GM12878 (cell line): ENCODE measurements around the gene NASP. TPM values are rescaled to one million over a fixed set of nuclear protein-coding genes. Genes with fewer than 3 reads are reported as not detected.

ENCODE experiments used
- ATAC-seq: fragments of 200-7000 bp; cut with Tn5 transposase; 3 replicates; pipeline ENCODE4 v1.9.1; 2020; ENCODE audit warnings: mild to moderate bottlenecking, moderate library complexity
- BruUV-seq: library from RNA; stranded (reverse); fragments of 400-500 nt; replicated peaks from 2 replicates; lab custom pipeline; 2021; lab: Mats Ljungman, UMichigan
- CTCF ChIA-PET: fragments of 300-600 bp; sonication (Branson Sonifier 250); formaldehyde crosslinking; extraction: SDS; loops from one replicate; lab custom pipeline; 2021; ENCODE audit warnings: inconsistent platforms; lab: Yijun Ruan, JAX
- POLR2A ChIA-PET: fragments of 350-600 bp; formaldehyde crosslinking; extraction: SDS; loops from one replicate; lab custom pipeline; 2021; ENCODE audit warnings: inconsistent platforms; lab: Charles Lee
- RAD21 ChIA-PET: fragments of 300-600 bp; sonication (Branson Sonifier 250); formaldehyde crosslinking; loops from one replicate; lab custom pipeline; 2023; ENCODE audit warnings: antibody characterized with exemption; ENCODE audit not compliant: unreplicated experiment; lab: Charles Lee
- SMC1A ChIA-PET: fragments of 300-600 bp; sonication (Branson Sonifier 250); formaldehyde crosslinking; loops from one replicate; lab custom pipeline; 2023; ENCODE audit not compliant: unreplicated experiment, uncharacterized antibody; lab: Charles Lee
- DNase-seq: peaks from one replicate; pipeline ENCODE4 v3.0.0-alpha.2; 2011; ENCODE audit warnings: low read depth, low spot score
- FAIRE-seq: peaks from 3 replicates; lab custom pipeline; 2011; peaks lifted over from hg19 to GRCh38; lab: Jason Lieb, UNC
- H2AFZ ChIP-seq: 2 replicates; pipeline ENCODE4 v1.6.0; 2011; ENCODE audit warnings: low read depth, low read length, control low read depth; ENCODE audit not compliant: control insufficient read depth
- H3K27ac ChIP-seq: 2 replicates; pipeline ENCODE4 v1.5.1; 2011; ENCODE audit warnings: control low read depth; ENCODE audit not compliant: control insufficient read depth, insufficient read depth
- H3K27me3 ChIP-seq, 2 experiments: replicated peaks in 1 of 2; 2 replicates each; pipeline versions ENCODE4 v1.6.0 to v1.6.1; 2011; ENCODE audit warnings: low read length in 1 of 2; ENCODE audit not compliant: control insufficient read depth in 2 of 2, insufficient read depth in 2 of 2
- H3K36me3 ChIP-seq, 2 experiments: 2 replicates each; pipeline ENCODE4 v1.5.1; 2011; ENCODE audit warnings: low read length in 1 of 2; ENCODE audit not compliant: control insufficient read depth in 2 of 2, insufficient read depth in 2 of 2
- H3K4me1 ChIP-seq: 2 replicates; pipeline ENCODE4 v1.6.1; 2011; ENCODE audit warnings: mild to moderate bottlenecking, low read length, moderate library complexity, mixed read lengths; ENCODE audit not compliant: control insufficient read depth, insufficient read depth
- H3K4me2 ChIP-seq: 2 replicates; pipeline ENCODE4 v1.6.0; 2011; ENCODE audit warnings: control low read depth; ENCODE audit not compliant: control insufficient read depth, insufficient read depth
- H3K4me3 ChIP-seq: fragments of 200-600 bp; sonication (generic); 2 replicates; pipeline ENCODE4 v1.5.1; 2016
- H3K79me2 ChIP-seq: 2 replicates; pipeline ENCODE4 v1.6.0; 2011; ENCODE audit warnings: low read length; ENCODE audit not compliant: control insufficient read depth, insufficient read depth
- H3K9ac ChIP-seq: 2 replicates; pipeline ENCODE4 v1.8.0; 2011; ENCODE audit warnings: low read length, control low read depth, mixed read lengths; ENCODE audit not compliant: control insufficient read depth, insufficient read depth
- H3K9me3 ChIP-seq: replicated peaks from 3 replicates; pipeline ENCODE4 v1.5.1; 2011; ENCODE audit warnings: mild to moderate bottlenecking, low read length; ENCODE audit not compliant: control insufficient read depth, insufficient read depth
- H4K20me1 ChIP-seq: 2 replicates; pipeline ENCODE4 v1.6.0; 2011; ENCODE audit not compliant: control insufficient read depth, insufficient read depth
- BHLHE40 ChIP-seq, 2 experiments: fragments of 450-650 bp in 1 of 2; IDR thresholded peaks; 2 replicates each; pipeline ENCODE4 v1.6.1; 2011 to 2017; ENCODE audit warnings: low read depth in 2 of 2, borderline replicate concordance in 1 of 2, improper control_type of control experiment in 1 of 2, low read length in 1 of 2, mild to moderate bottlenecking in 1 of 2
- CEBPZ ChIP-seq: fragments of 150-350 bp; IDR thresholded peaks from 2 replicates; pipeline ENCODE4 v1.6.1; 2016; ENCODE audit warnings: low read depth, low read length
- HSF1 ChIP-seq: fragments of 150-350 bp; IDR thresholded peaks from 2 replicates; pipeline ENCODE4 v1.6.1; 2014; ENCODE audit warnings: mild to moderate bottlenecking, low read depth, low read length
- NR2C1 ChIP-seq: fragments of 450-650 bp; IDR thresholded peaks from 2 replicates; pipeline ENCODE4 v1.6.1; 2017; ENCODE audit warnings: antibody characterized with exemption, mild to moderate bottlenecking, moderate library complexity
- NR2F1 ChIP-seq: fragments of 450-650 bp; conservative IDR thresholded peaks from 2 replicates; pipeline ENCODE4 v1.6.1; 2017; ENCODE audit warnings: mild to moderate bottlenecking
- POLR2A ChIP-seq: IDR thresholded peaks from 2 replicates; pipeline ENCODE4 v1.6.1; 2011; ENCODE audit warnings: low read depth, mild to moderate bottlenecking, low read length
- SP1 ChIP-seq: IDR thresholded peaks from one replicate; pipeline ENCODE4 v1.6.1; 2011; ENCODE audit warnings: low read depth, low read length
- WGBS: methylation state at CpG from one replicate; pipeline ENCODE4 v1.1.6; 2016; ENCODE audit warnings: low lambda C conversion rate; ENCODE audit not compliant: insufficient replicate concordance, insufficient coverage; ENCODE audit errors: missing lambda C conversion rate; 5-methylcytosine and 5-hydroxymethylcytosine counted together
- in situ Hi-C: fragments of 300-500 bp; cut with MboI; formaldehyde crosslinking; loops from 9 replicates; pipeline ENCODE4 v1.14.3; 2018; ENCODE audit warnings: mixed read lengths
- intact Hi-C: fragments of 100-400 bp; cut with micrococcal nuclease; formaldehyde crosslinking; loops from one replicate; pipeline ENCODE4 v1.14.2; 2022; ENCODE audit not compliant: unreplicated experiment
- polyA plus RNA-seq, 11 experiments: library from polyadenylated mRNA; depleted of rRNA in 4 of 11; unstranded in 6 of 11; stranded (reverse) in 5 of 11; fragments of >200 nt; fragmentation: Nextera tagmentation in 4 of 11; fragmentation: Illumina TruSeq in 1 of 11; extraction: Ambion mirVana in 4 of 11; extraction: Trizol in 1 of 11; gene quantifications; 1 replicate in 1 of 11; 2 replicates in 10 of 11; pipeline versions ENCODE4 v1.2.1 to v1.2.3, GENCODE V29; 2011 to 2016; ENCODE audit warnings: inconsistent platforms in 2 of 11, missing spikeins in 2 of 11, low read depth in 1 of 11
- total RNA-seq, 4 experiments: library from RNA; depleted of rRNA in 3 of 4; stranded (reverse); fragments of >200 nt in 3 of 4; fragmentation: Illumina TruSeq in 1 of 4; extraction: Trizol in 1 of 4; gene quantifications; 2 replicates each; pipeline versions ENCODE4 v1.2.1 to v1.2.3, GENCODE V29; 2013 to 2021

NASP gene
- total and polyA plus RNA-seq, 10 of the 15 experiments (the other 5 are each of a cell fraction or from before 2014, with no cell fraction given) = 111 to 321 (median 205) TPM

- ATAC-seq (peak; percentile 13; the same call in 2 of the 3 replicates), DNase-seq (no peak), FAIRE-seq (no peak)
- Histone ChIP-seq H3K27ac (no peak overlapping the region), H3K79me2 (no peaks in the 10 kb centered on the region), H3K4me3 (no peak overlapping the region), H3K36me3 (peaks cover 14 to 27% of the 10 kb centered on the region in 2 experiments), H3K27me3 (no peaks in the 10 kb centered on the region), H3K4me2 (no peak overlapping the region), H3K9me3 (no peaks in the 10 kb centered on the region), H4K20me1 (no peaks in the 10 kb centered on the region; the same call in none of the 2 replicates), H3K9ac (no peak overlapping the region), H2AFZ (no peak overlapping the region), H3K4me1 (no peaks in the 10 kb centered on the region)
- TF ChIP-seq POLR2A (peak; percentile 9; the same call in 1 of the 2 replicates), SP1 (no peak), NR2C1 (no peak)
- 96% methylated on average over 3 of the region's 3 CpGs for WGBS
- ChIA-PET SMC1A (no interaction called here), CTCF (no interaction called here), POLR2A (no interaction called here), RAD21 (no interaction called here)
- intact Hi-C loops (loop anchor here (10.0 kb wide), 1 partner anchor 263 kb away; no protein-coding TSS in a partner anchor), in situ Hi-C loops (no loop called here)
- no TSS peak for BruUV-seq
These were observed 37.6 kb downstream of the NASP start for GRCh38 chr1:45621501-45621836.

GRCh38 chr1:45621895-45622523 lies 38.2 kb downstream of the NASP start:
- WGBS = 88% methylated on average over 18 of the region's 18 CpGs
- no peak overlapping the region for H3K9ac ChIP-seq
- no peak for ATAC-seq
- POLR2A ChIA-PET = no interaction called here
- no peaks in the 10 kb centered on the region for H3K9me3 ChIP-seq
- no peaks in the 10 kb centered on the region for H3K4me1 ChIP-seq
- RAD21 ChIA-PET = no interaction called here
- CTCF ChIA-PET = no interaction called here
- peaks cover 13 to 22% of the 10 kb centered on the region in 2 experiments for H3K36me3 ChIP-seq
- H3K27me3 ChIP-seq = no peaks in the 10 kb centered on the region
- H2AFZ ChIP-seq = no peak overlapping the region
- H3K4me3 ChIP-seq = no peak overlapping the region
- no peaks in the 10 kb centered on the region for H3K79me2 ChIP-seq
- no peaks in the 10 kb centered on the region; the same call in none of the 2 replicates for H4K20me1 ChIP-seq
- intact Hi-C loops = loop anchor here (10.0 kb wide), 1 partner anchor 263 kb away; no protein-coding TSS in a partner anchor
- peak; percentile 12; the same call in 1 of the 2 replicates for TF ChIP-seq NR2C1
- no peak for TF ChIP-seq CEBPZ
- peak; percentile 32; the same call in 1 of the 2 replicates for TF ChIP-seq NR2F1
- no peak; the same call in 1 of the 2 replicates for TF ChIP-seq POLR2A
- TF ChIP-seq BHLHE40 (IDR thresholded peaks at IDR 0.05; ENCODE audit: borderline replicate concordance in 1 of 2, low read depth in 2 of 2, low read length in 1 of 2) = no peak
- no peak for TF ChIP-seq HSF1
- TF ChIP-seq, all 136 proteins: peak for 2
- no TSS peak for BruUV-seq
- no peak overlapping the region for H3K27ac ChIP-seq
- SMC1A ChIA-PET = no interaction called here
- FAIRE-seq (no peak), DNase-seq (no peak)
- no peak overlapping the region for H3K4me2 ChIP-seq
- in situ Hi-C loops = no loop called here
